AG09319 (cell line): Measurements from ENCODE around the gene CLDN24.

ENCODE experiments used
- DNase-seq: peaks from one replicate; pipeline ENCODE4 v3.0.0-alpha.2; 2010; ENCODE audit warnings: low read depth; ENCODE audit errors: extremely low read depth
- CTCF ChIP-seq: IDR thresholded peaks from 2 replicates; pipeline ENCODE4 v1.5.1; 2011; ENCODE audit warnings: low read depth, mild to moderate bottlenecking, inconsistent platforms, low read length, moderate library complexity

CLDN24 gene

DNA sequence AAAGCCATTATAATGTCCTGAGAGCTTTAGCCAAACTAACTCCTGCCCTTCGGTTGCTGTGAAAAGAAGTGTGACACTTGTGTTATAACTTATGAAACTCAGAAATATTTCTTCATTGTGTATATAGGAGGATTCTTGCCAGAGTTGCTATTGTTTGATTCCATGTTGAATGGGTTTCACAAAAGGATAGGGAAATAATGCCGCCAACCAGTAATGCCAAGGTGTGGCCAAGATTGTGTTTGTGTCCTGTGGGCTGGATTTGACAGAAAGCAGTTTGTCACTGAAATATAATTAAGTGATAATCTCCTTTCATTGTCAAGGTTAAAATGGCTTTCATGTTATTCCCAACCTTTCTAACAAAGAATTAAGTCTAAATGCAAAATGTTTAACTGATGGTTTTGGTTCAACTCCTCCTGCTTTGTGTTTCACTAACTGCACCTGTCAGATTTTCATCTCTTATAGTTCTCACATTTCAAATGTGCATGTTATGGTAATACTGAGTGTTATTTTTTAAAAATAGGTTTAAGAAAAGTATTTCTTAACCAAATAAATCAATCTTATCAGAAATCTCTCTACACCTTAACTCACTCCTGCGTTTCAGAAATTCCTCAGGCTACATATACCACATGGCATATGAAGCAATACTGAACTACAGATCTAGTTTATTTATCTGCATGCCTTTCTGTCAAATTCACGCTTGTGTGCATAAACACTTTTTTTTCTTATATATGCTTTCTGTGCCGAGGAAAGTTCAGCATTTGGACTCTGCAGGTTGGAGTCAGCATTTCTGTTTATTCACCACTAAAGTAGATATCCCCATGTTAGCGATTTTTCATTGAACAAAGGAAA lies 1.8 kb downstream of the CLDN24 start, which contains the start of gene CLDN22:
Gene CLDN22, minus strand, starts transcription at position 66 of the 849 bp plus-strand sequence. Its CDS starts 58 bp downstream, at position 8.
- no peak for TF ChIP-seq CTCF
- no peak for DNase-seq

DNA sequence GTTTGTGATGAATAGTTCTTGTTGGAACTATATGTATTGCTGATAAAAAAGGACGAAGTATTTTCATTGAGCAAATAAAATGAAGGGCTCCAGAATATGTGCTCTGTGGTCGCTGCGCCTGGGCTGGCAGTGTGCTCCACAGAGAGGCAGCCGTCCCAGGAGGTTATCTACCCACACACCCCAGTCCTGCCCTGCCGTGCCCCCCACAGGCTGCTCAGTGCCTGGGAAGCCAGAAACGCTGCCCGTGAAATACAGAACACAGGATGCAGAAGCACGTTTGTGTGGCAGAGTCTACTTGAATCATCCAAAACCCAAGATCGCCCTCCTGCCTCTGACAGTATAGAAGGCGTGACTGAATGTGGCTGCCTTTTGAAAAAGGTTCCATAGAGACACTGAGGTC lies 3.6 kb downstream of the CLDN24 start:
- DNase-seq, result no peak
- TF ChIP-seq CTCF, result no peak

GRCh38 chr4:183314806-183315205 lies 7.4 kb downstream of the CLDN24 start:
- no peak for DNase-seq
- TF ChIP-seq CTCF, result no peak

DNA sequence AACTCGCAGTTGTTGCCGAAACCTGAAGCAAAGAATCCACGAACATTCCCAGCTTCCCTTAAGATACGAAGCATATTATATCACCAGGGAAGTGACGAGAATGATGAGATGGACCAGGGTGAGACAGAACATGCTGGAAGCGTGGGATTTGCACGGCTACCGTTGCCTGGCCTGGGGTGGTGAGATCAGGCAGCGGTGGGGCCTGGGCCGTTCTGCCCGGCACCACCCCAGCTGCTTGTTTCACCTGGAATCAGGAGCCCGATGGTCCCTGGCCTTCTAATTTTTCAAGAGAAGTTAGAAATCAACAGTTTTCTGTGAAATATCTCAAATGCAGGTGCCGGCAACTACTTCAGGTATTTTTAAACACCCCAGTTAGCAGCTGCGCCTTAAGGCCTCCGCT lies 7.9 kb downstream of the CLDN24 start:
- DNase-seq, result no peak
- no peak for TF ChIP-seq CTCF

GRCh38 chr4:183312841-183313240 lies 9.4 kb downstream of the CLDN24 start:
- no peak for TF ChIP-seq CTCF
- DNase-seq, result no peak

GRCh38 chr4:183306811-183307210 lies 15.4 kb downstream of the CLDN24 start:
- DNase-seq, result no peak
- TF ChIP-seq CTCF, result no peak

- no peak for TF ChIP-seq CTCF
- no peak for DNase-seq
These were observed 17.7 kb downstream of the CLDN24 start for GRCh38 chr4:183304538-183304937.
